ENCODE data around the gene IRF1. TPM values are rescaled to one million over a fixed set of nuclear protein-coding genes. Genes with fewer than 3 reads are reported as not detected.

IRF1 gene
- total RNA-seq, 1 experiment from 2014 or later = 30.1 TPM

Other genes with a start within 250 kb of the IRF1 start
- gene PDLIM4, start 233.1 kb downstream of the IRF1 start, total RNA-seq (2021; ENCODE audit: unreplicated experiment) = not detected
- gene SLC22A4, start 196.4 kb downstream of the IRF1 start, total RNA-seq (2021; ENCODE audit: unreplicated experiment) = 0.59 TPM
- 9.9 TPM for gene SLC22A5, start 121.1 kb downstream of the IRF1 start, total RNA-seq (2021; ENCODE audit: unreplicated experiment)
- gene IL5, start 52.7 kb upstream of the IRF1 start, total RNA-seq (2021; ENCODE audit: unreplicated experiment) = not detected
- gene RAD50, start 66.2 kb upstream of the IRF1 start, total RNA-seq (2021; ENCODE audit: unreplicated experiment) = 43.6 TPM
- not detected for gene IL13, start 167.4 kb upstream of the IRF1 start, total RNA-seq (2021; ENCODE audit: unreplicated experiment)
- gene IL4, start 183.2 kb upstream of the IRF1 start, total RNA-seq (2021; ENCODE audit: unreplicated experiment) = not detected
- gene KIF3A, start 246.8 kb upstream of the IRF1 start, total RNA-seq (2021; ENCODE audit: unreplicated experiment) = 12.7 TPM

All from HCT116 (cell line).